ENCODE measurements around the gene COX19. TPM values are rescaled to one million over a fixed set of nuclear protein-coding genes. Genes with fewer than 3 reads are reported as not detected.

The COX19 gene
- total RNA-seq, 2 donors from 2014 or later, result 2.8 to 5.5 TPM

GRCh38 chr7:968205-969105 lies 6.9 kb downstream of the COX19 start:
- Histone ChIP-seq H3K27ac (no peak overlapping the region), H3K27me3 (no peaks in the 10 kb centered on the region), H3K36me3 (peaks cover 55% of the 10 kb centered on the region), H3K9me3 (no peaks in the 10 kb centered on the region), H3K4me3 (no peak overlapping the region), H3K4me1 (peaks cover 0 to 37% of the 10 kb centered on the region in 2 donors)
- no peak for DNase-seq (ENCODE audit: low spot score)
- TF ChIP-seq CTCF (IDR thresholded peaks at IDR 0.05), result no peak

- H3K4me1 ChIP-seq, result peaks cover 0 to 34% of the 10 kb centered on the region in 2 donors
- no peak overlapping the region for H3K4me3 ChIP-seq
- no peak for TF ChIP-seq CTCF (IDR thresholded peaks at IDR 0.05)
- no peaks in the 10 kb centered on the region for H3K9me3 ChIP-seq
- H3K27me3 ChIP-seq, result no peaks in the 10 kb centered on the region
- peaks cover 49% of the 10 kb centered on the region for H3K36me3 ChIP-seq
- no peak for DNase-seq (ENCODE audit: low spot score)
- H3K27ac ChIP-seq, result no peak overlapping the region
Measured at GRCh38 chr7:967361-968082, 7.8 kb downstream of the COX19 start.

GRCh38 chr7:966291-967069 lies 8.9 kb downstream of the COX19 start:
- no peaks in the 10 kb centered on the region for H3K27me3 ChIP-seq
- H3K9me3 ChIP-seq, result no peaks in the 10 kb centered on the region
- peaks cover 0 to 31% of the 10 kb centered on the region in 2 donors for H3K4me1 ChIP-seq
- TF ChIP-seq CTCF (IDR thresholded peaks at IDR 0.05), result no peak
- no peak for DNase-seq (ENCODE audit: low spot score)
- peaks cover 43% of the 10 kb centered on the region for H3K36me3 ChIP-seq
- H3K27ac ChIP-seq, result peak overlapping the region; percentile 71 to 87
- H3K4me3 ChIP-seq, result no peak overlapping the region

- Histone ChIP-seq H3K27me3 (no peaks in the 10 kb centered on the region), H3K27ac (peak overlapping the region; percentile 71 to 87), H3K9me3 (no peaks in the 10 kb centered on the region), H3K4me3 (peak overlapping the region in 1 of 2 donors; percentile 16), H3K4me1 (peaks cover 0 to 31% of the 10 kb centered on the region in 2 donors), H3K36me3 (peaks cover 32% of the 10 kb centered on the region)
- peak in 1 of 2 donors; percentile 26 for TF ChIP-seq CTCF (IDR thresholded peaks at IDR 0.05)
- peak; percentile 79 for DNase-seq (ENCODE audit: low spot score)
Measured at GRCh38 chr7:964401-965231, 10.7 kb downstream of the COX19 start.
